ENCODE data around the gene FBXO38.

Gene FBXO38

DNA sequence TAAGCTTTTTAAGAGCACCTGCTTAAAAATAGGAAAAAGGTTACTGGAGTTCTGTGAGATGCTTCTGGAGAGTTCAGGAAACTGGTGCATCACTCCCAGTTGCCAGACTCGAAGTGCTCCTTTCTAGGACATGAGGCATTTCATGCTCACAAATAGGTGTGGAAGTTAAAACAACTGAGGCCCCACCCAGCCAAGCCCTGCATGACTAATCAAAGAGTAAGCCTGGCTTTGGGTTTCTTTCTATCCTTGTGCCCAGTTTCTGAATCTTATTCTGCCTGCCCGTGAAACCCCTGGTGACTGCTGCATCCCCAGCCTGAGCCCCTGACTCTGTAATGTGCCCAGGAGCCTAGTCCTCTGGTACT is 40.7 kb upstream of the FBXO38 start (continued):
- TF ChIP-seq, protein P1, sequence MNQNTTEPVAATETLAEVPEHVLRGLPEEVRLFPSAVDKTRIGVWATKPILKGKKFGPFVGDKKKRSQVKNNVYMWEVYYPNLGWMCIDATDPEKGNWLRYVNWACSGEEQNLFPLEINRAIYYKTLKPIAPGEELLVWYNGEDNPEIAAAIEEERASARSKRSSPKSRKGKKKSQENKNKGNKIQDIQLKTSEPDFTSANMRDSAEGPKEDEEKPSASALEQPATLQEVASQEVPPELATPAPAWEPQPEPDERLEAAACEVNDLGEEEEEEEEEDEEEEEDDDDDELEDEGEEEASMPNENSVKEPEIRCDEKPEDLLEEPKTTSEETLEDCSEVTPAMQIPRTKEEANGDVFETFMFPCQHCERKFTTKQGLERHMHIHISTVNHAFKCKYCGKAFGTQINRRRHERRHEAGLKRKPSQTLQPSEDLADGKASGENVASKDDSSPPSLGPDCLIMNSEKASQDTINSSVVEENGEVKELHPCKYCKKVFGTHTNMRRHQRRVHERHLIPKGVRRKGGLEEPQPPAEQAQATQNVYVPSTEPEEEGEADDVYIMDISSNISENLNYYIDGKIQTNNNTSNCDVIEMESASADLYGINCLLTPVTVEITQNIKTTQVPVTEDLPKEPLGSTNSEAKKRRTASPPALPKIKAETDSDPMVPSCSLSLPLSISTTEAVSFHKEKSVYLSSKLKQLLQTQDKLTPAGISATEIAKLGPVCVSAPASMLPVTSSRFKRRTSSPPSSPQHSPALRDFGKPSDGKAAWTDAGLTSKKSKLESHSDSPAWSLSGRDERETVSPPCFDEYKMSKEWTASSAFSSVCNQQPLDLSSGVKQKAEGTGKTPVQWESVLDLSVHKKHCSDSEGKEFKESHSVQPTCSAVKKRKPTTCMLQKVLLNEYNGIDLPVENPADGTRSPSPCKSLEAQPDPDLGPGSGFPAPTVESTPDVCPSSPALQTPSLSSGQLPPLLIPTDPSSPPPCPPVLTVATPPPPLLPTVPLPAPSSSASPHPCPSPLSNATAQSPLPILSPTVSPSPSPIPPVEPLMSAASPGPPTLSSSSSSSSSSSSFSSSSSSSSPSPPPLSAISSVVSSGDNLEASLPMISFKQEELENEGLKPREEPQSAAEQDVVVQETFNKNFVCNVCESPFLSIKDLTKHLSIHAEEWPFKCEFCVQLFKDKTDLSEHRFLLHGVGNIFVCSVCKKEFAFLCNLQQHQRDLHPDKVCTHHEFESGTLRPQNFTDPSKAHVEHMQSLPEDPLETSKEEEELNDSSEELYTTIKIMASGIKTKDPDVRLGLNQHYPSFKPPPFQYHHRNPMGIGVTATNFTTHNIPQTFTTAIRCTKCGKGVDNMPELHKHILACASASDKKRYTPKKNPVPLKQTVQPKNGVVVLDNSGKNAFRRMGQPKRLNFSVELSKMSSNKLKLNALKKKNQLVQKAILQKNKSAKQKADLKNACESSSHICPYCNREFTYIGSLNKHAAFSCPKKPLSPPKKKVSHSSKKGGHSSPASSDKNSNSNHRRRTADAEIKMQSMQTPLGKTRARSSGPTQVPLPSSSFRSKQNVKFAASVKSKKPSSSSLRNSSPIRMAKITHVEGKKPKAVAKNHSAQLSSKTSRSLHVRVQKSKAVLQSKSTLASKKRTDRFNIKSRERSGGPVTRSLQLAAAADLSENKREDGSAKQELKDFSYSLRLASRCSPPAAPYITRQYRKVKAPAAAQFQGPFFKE (tag by site-specific recombination; IDR thresholded peaks at IDR 0.05; ENCODE audit: borderline replicate concordance): no peak
- no peak for TF ChIP-seq ZFP69B (tag by site-specific recombination; IDR thresholded peaks at IDR 0.05)
- TF ChIP-seq SALL2 (tag by site-specific recombination; IDR thresholded peaks at IDR 0.05; ENCODE audit: borderline replicate concordance): no peak
- TF ChIP-seq WT1 (tag by site-specific recombination; IDR thresholded peaks at IDR 0.05): no peak
- TF ChIP-seq, protein P2, sequence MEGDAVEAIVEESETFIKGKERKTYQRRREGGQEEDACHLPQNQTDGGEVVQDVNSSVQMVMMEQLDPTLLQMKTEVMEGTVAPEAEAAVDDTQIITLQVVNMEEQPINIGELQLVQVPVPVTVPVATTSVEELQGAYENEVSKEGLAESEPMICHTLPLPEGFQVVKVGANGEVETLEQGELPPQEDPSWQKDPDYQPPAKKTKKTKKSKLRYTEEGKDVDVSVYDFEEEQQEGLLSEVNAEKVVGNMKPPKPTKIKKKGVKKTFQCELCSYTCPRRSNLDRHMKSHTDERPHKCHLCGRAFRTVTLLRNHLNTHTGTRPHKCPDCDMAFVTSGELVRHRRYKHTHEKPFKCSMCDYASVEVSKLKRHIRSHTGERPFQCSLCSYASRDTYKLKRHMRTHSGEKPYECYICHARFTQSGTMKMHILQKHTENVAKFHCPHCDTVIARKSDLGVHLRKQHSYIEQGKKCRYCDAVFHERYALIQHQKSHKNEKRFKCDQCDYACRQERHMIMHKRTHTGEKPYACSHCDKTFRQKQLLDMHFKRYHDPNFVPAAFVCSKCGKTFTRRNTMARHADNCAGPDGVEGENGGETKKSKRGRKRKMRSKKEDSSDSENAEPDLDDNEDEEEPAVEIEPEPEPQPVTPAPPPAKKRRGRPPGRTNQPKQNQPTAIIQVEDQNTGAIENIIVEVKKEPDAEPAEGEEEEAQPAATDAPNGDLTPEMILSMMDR (tag by site-specific recombination; IDR thresholded peaks at IDR 0.05): no peak
- TF ChIP-seq, protein P3, sequence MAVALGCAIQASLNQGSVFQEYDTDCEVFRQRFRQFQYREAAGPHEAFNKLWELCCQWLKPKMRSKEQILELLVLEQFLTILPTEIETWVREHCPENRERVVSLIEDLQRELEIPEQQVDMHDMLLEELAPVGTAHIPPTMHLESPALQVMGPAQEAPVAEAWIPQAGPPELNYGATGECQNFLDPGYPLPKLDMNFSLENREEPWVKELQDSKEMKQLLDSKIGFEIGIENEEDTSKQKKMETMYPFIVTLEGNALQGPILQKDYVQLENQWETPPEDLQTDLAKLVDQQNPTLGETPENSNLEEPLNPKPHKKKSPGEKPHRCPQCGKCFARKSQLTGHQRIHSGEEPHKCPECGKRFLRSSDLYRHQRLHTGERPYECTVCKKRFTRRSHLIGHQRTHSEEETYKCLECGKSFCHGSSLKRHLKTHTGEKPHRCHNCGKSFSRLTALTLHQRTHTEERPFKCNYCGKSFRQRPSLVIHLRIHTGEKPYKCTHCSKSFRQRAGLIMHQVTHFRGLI (tag by site-specific recombination; IDR thresholded peaks at IDR 0.05): no peak
- no peak for TF ChIP-seq ZNF174 (tag by site-specific recombination; IDR thresholded peaks at IDR 0.05)
- no peak for TF ChIP-seq ZBTB1 (tag by site-specific recombination; IDR thresholded peaks at IDR 0.05)
- TF ChIP-seq, protein P4, sequence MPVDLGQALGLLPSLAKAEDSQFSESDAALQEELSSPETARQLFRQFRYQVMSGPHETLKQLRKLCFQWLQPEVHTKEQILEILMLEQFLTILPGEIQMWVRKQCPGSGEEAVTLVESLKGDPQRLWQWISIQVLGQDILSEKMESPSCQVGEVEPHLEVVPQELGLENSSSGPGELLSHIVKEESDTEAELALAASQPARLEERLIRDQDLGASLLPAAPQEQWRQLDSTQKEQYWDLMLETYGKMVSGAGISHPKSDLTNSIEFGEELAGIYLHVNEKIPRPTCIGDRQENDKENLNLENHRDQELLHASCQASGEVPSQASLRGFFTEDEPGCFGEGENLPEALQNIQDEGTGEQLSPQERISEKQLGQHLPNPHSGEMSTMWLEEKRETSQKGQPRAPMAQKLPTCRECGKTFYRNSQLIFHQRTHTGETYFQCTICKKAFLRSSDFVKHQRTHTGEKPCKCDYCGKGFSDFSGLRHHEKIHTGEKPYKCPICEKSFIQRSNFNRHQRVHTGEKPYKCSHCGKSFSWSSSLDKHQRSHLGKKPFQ (tag by site-specific recombination; IDR thresholded peaks at IDR 0.05): no peak
- no peak for TF ChIP-seq ZNF830 (tag by site-specific recombination; IDR thresholded peaks at IDR 0.05; ENCODE audit: low read depth)
- TF ChIP-seq ZNF214 (tag by site-specific recombination; IDR thresholded peaks at IDR 0.05; ENCODE audit: borderline replicate concordance): no peak

DNA sequence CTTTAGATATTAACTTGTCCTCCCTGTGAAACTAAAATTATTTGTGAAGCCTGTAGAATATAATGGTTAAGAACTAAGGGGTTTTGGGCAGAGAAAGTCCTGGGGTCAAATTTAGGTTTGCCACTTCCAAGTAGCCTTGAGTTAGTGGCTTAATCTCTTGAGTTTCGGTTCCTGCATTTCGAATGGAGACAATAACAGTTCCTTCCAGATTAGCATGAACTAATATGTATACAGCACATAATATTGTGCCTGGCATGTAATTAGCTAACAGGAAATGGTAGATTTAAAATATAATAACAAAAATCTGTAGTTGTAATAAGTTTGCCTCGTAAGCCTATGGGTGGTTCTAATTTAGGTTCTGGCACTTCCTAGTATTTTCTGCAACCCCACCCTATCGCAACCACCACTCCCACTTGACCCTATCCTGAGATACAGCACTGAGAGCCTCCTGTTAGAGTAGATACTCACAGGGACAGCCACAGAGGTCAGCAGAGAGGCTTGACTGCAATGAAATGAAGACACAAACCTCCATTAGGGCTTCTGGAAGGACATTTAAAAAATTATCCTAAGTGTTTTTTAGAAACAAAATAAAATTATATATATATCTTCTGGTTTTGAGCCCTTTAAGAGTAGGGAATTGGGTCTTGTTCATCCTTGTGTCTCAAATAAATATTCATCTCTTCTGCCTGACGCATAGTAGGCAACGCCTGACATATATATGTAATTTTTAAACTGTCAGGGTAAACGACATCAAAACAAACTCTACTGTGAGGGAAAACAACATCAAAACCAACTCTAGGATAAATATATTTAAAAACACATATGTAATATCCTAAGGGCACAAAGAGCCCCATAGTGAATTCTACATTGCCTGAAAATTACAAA is 39.9 kb upstream of the FBXO38 start:
- Histone ChIP-seq H3K27ac (ENCODE audit: extremely low read depth, low read depth, low read length) (no peak overlapping the region), H3K36me3 (ENCODE audit: control insufficient read depth in 2 of 2, insufficient read depth in 1 of 2, low read length in 2 of 2) (no peaks in the 10 kb centered on the region), H3K4me3 (ENCODE audit: low read depth, low read length) (no peak overlapping the region), H3K4me1 (ENCODE audit: control insufficient read depth, insufficient read depth, low read length) (no peaks in the 10 kb centered on the region), H3K9me3 (ENCODE audit: control insufficient read depth, insufficient read depth, low read depth, low read length) (no peaks in the 10 kb centered on the region)
- no peak for TF ChIP-seq ZNF37A (tag by site-specific recombination; IDR thresholded peaks at IDR 0.05)
- ChIA-PET POLR2A (no interaction called here), CTCF (no interaction called here)
